ENCODE results near the gene CARF.

DNA sequence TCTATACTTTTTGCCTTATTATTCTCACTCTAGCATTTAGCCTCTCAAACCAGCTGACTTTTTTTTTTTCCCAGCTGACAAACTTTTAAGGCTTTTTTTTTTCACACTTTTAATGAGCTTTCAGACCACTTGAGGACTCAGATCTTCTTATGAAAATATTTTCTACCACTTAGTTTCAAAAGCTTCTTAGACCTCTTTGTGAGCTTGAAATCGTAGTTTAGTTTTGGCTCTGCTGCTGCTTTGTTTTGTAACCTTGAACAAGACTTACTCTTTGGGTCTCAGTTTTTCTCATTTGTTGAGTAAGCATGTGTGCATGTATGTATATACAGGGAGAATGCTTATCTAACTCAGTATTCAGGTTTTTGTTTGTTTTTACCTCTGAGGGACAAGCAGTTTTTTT, 106.1 kb downstream of the CARF start:
- no peak for TF ChIP-seq NR1H2 (CRISPR knock-in tag; IDR thresholded peaks at IDR 0.05)
- TF ChIP-seq, protein P1, sequence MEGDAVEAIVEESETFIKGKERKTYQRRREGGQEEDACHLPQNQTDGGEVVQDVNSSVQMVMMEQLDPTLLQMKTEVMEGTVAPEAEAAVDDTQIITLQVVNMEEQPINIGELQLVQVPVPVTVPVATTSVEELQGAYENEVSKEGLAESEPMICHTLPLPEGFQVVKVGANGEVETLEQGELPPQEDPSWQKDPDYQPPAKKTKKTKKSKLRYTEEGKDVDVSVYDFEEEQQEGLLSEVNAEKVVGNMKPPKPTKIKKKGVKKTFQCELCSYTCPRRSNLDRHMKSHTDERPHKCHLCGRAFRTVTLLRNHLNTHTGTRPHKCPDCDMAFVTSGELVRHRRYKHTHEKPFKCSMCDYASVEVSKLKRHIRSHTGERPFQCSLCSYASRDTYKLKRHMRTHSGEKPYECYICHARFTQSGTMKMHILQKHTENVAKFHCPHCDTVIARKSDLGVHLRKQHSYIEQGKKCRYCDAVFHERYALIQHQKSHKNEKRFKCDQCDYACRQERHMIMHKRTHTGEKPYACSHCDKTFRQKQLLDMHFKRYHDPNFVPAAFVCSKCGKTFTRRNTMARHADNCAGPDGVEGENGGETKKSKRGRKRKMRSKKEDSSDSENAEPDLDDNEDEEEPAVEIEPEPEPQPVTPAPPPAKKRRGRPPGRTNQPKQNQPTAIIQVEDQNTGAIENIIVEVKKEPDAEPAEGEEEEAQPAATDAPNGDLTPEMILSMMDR (IDR thresholded peaks at IDR 0.05): no peak
- TF ChIP-seq, protein P2, sequence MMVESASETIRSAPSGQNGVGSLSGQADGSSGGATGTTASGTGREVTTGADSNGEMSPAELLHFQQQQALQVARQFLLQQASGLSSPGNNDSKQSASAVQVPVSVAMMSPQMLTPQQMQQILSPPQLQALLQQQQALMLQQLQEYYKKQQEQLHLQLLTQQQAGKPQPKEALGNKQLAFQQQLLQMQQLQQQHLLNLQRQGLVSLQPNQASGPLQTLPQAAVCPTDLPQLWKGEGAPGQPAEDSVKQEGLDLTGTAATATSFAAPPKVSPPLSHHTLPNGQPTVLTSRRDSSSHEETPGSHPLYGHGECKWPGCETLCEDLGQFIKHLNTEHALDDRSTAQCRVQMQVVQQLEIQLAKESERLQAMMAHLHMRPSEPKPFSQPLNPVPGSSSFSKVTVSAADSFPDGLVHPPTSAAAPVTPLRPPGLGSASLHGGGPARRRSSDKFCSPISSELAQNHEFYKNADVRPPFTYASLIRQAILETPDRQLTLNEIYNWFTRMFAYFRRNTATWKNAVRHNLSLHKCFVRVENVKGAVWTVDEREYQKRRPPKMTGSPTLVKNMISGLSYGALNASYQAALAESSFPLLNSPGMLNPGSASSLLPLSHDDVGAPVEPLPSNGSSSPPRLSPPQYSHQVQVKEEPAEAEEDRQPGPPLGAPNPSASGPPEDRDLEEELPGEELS (CRISPR knock-in tag; IDR thresholded peaks at IDR 0.05): no peak
- TF ChIP-seq ETV6 (CRISPR knock-in tag; IDR thresholded peaks at IDR 0.05): no peak
- TF ChIP-seq, protein P3, sequence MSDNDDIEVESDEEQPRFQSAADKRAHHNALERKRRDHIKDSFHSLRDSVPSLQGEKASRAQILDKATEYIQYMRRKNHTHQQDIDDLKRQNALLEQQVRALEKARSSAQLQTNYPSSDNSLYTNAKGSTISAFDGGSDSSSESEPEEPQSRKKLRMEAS (CRISPR knock-in tag; IDR thresholded peaks at IDR 0.05): no peak
- TF ChIP-seq, protein P4, sequence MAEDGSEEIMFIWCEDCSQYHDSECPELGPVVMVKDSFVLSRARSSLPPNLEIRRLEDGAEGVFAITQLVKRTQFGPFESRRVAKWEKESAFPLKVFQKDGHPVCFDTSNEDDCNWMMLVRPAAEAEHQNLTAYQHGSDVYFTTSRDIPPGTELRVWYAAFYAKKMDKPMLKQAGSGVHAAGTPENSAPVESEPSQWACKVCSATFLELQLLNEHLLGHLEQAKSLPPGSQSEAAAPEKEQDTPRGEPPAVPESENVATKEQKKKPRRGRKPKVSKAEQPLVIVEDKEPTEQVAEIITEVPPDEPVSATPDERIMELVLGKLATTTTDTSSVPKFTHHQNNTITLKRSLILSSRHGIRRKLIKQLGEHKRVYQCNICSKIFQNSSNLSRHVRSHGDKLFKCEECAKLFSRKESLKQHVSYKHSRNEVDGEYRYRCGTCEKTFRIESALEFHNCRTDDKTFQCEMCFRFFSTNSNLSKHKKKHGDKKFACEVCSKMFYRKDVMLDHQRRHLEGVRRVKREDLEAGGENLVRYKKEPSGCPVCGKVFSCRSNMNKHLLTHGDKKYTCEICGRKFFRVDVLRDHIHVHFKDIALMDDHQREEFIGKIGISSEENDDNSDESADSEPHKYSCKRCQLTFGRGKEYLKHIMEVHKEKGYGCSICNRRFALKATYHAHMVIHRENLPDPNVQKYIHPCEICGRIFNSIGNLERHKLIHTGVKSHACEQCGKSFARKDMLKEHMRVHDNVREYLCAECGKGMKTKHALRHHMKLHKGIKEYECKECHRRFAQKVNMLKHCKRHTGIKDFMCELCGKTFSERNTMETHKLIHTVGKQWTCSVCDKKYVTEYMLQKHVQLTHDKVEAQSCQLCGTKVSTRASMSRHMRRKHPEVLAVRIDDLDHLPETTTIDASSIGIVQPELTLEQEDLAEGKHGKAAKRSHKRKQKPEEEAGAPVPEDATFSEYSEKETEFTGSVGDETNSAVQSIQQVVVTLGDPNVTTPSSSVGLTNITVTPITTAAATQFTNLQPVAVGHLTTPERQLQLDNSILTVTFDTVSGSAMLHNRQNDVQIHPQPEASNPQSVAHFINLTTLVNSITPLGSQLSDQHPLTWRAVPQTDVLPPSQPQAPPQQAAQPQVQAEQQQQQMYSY (CRISPR knock-in tag; IDR thresholded peaks at IDR 0.05): no peak
- no peak for TF ChIP-seq NFE2L1 (CRISPR knock-in tag; IDR thresholded peaks at IDR 0.05)
- TF ChIP-seq FOXK1 (CRISPR knock-in tag; IDR thresholded peaks at IDR 0.05): no peak
- TF ChIP-seq SMAD4 (CRISPR knock-in tag; IDR thresholded peaks at IDR 0.05): no peak
- TF ChIP-seq, protein P5, sequence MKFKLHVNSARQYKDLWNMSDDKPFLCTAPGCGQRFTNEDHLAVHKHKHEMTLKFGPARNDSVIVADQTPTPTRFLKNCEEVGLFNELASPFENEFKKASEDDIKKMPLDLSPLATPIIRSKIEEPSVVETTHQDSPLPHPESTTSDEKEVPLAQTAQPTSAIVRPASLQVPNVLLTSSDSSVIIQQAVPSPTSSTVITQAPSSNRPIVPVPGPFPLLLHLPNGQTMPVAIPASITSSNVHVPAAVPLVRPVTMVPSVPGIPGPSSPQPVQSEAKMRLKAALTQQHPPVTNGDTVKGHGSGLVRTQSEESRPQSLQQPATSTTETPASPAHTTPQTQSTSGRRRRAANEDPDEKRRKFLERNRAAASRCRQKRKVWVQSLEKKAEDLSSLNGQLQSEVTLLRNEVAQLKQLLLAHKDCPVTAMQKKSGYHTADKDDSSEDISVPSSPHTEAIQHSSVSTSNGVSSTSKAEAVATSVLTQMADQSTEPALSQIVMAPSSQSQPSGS (CRISPR knock-in tag; IDR thresholded peaks at IDR 0.05; ENCODE audit: borderline replicate concordance, low read depth): no peak
- TF ChIP-seq TCF7 (CRISPR knock-in tag; IDR thresholded peaks at IDR 0.05; ENCODE audit: low read depth): no peak
- no peak for TF ChIP-seq ZNF317 (CRISPR knock-in tag; IDR thresholded peaks at IDR 0.05; ENCODE audit: borderline replicate concordance, low read depth)

Data from WTC11 (cell line).